NCI-H510A (cell line): ENCODE data around the gene SLC5A11.

ENCODE experiments used
- DNase-seq: peaks from one replicate; lab custom pipeline; 2025; lab: John Stamatoyannopoulos, UW

Gene SLC5A11

GRCh38 chr16:24919536-24919935 lies 73.8 kb downstream of the SLC5A11 start:
- DNase-seq: no peak

- DNase-seq: no peak
Observed at GRCh38 chr16:24920568-24920967, 74.8 kb downstream of the SLC5A11 start.

- DNase-seq: no peak
Observed at GRCh38 chr16:24921229-24921628, 75.5 kb downstream of the SLC5A11 start.

- no peak for DNase-seq
Observed at GRCh38 chr16:24925163-24925562, 79.4 kb downstream of the SLC5A11 start.

GRCh38 chr16:24929409-24929808 lies 83.6 kb downstream of the SLC5A11 start:
- no peak for DNase-seq

- DNase-seq: no peak
Observed at GRCh38 chr16:24930440-24930839, 84.7 kb downstream of the SLC5A11 start.

GRCh38 chr16:24931091-24931490 lies 85.3 kb downstream of the SLC5A11 start:
- no peak for DNase-seq

- DNase-seq: no peak
Observed at GRCh38 chr16:24935336-24935735, 89.6 kb downstream of the SLC5A11 start.

GRCh38 chr16:24936151-24936550 lies 90.4 kb downstream of the SLC5A11 start:
- no peak for DNase-seq

GRCh38 chr16:24939224-24939623 lies 93.5 kb downstream of the SLC5A11 start:
- DNase-seq: no peak

GRCh38 chr16:24939738-24940137 lies 94.0 kb downstream of the SLC5A11 start:
- DNase-seq: no peak

GRCh38 chr16:24943471-24943870 lies 97.7 kb downstream of the SLC5A11 start:
- no peak for DNase-seq

GRCh38 chr16:24944206-24944605 lies 98.4 kb downstream of the SLC5A11 start:
- DNase-seq: no peak

- no peak for DNase-seq
Observed at GRCh38 chr16:24946155-24946554, 100.4 kb downstream of the SLC5A11 start.

GRCh38 chr16:24950275-24950674 lies 104.5 kb downstream of the SLC5A11 start:
- no peak for DNase-seq

- no peak for DNase-seq
Observed at GRCh38 chr16:24953306-24953705, 107.5 kb downstream of the SLC5A11 start.

GRCh38 chr16:24953721-24954120 lies 108.0 kb downstream of the SLC5A11 start:
- DNase-seq: no peak

GRCh38 chr16:24954137-24954536 lies 108.4 kb downstream of the SLC5A11 start:
- no peak for DNase-seq

GRCh38 chr16:24955975-24956731 lies 110.4 kb downstream of the SLC5A11 start:
- no peak for DNase-seq

- no peak for DNase-seq
Observed at GRCh38 chr16:24957887-24958286, 112.1 kb downstream of the SLC5A11 start.
